ENCODE data around the gene PLXNB1.

DNA sequence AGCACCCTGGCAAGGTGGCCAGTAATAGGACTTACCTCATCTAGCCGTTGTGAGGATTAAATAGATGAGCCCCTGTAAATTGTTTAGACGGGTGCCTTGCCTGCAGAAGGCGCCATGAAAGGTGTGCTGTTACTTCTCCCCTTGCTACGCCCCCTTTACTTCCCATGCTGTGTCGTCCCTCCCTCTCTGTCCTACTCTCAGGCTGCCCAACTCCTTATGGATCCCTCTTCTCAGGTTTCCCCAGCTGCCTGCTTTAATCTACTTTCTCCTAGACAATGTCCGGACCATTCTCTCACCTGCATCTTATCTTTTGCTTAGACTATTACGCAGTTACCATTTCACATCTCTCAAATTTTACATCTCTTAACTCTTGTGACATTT is 59.6 kb downstream of the PLXNB1 start:
- TF ChIP-seq, protein P1, sequence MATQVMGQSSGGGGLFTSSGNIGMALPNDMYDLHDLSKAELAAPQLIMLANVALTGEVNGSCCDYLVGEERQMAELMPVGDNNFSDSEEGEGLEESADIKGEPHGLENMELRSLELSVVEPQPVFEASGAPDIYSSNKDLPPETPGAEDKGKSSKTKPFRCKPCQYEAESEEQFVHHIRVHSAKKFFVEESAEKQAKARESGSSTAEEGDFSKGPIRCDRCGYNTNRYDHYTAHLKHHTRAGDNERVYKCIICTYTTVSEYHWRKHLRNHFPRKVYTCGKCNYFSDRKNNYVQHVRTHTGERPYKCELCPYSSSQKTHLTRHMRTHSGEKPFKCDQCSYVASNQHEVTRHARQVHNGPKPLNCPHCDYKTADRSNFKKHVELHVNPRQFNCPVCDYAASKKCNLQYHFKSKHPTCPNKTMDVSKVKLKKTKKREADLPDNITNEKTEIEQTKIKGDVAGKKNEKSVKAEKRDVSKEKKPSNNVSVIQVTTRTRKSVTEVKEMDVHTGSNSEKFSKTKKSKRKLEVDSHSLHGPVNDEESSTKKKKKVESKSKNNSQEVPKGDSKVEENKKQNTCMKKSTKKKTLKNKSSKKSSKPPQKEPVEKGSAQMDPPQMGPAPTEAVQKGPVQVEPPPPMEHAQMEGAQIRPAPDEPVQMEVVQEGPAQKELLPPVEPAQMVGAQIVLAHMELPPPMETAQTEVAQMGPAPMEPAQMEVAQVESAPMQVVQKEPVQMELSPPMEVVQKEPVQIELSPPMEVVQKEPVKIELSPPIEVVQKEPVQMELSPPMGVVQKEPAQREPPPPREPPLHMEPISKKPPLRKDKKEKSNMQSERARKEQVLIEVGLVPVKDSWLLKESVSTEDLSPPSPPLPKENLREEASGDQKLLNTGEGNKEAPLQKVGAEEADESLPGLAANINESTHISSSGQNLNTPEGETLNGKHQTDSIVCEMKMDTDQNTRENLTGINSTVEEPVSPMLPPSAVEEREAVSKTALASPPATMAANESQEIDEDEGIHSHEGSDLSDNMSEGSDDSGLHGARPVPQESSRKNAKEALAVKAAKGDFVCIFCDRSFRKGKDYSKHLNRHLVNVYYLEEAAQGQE (IDR thresholded peaks at IDR 0.05; ENCODE audit: insufficient replicate concordance, low read depth): no peak
- TF ChIP-seq, protein P2, sequence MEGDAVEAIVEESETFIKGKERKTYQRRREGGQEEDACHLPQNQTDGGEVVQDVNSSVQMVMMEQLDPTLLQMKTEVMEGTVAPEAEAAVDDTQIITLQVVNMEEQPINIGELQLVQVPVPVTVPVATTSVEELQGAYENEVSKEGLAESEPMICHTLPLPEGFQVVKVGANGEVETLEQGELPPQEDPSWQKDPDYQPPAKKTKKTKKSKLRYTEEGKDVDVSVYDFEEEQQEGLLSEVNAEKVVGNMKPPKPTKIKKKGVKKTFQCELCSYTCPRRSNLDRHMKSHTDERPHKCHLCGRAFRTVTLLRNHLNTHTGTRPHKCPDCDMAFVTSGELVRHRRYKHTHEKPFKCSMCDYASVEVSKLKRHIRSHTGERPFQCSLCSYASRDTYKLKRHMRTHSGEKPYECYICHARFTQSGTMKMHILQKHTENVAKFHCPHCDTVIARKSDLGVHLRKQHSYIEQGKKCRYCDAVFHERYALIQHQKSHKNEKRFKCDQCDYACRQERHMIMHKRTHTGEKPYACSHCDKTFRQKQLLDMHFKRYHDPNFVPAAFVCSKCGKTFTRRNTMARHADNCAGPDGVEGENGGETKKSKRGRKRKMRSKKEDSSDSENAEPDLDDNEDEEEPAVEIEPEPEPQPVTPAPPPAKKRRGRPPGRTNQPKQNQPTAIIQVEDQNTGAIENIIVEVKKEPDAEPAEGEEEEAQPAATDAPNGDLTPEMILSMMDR (IDR thresholded peaks at IDR 0.05; ENCODE audit: insufficient read depth, low read length): no peak
- no peak for TF ChIP-seq POLR2AphosphoS5 (IDR thresholded peaks at IDR 0.05; ENCODE audit: low read depth)

All from HL-60 (cell line).